Thoracic aorta (tissue), 2 donors: Measurements from ENCODE around the gene CCDC87. TPM values are rescaled to one million over a fixed set of nuclear protein-coding genes. Genes with fewer than 3 reads are reported as not detected.
"Not testable (repeated sequence)": the region's sequence is repeated elsewhere in the genome, so short reads cannot be mapped to it uniquely, and the experiment has no call there.

Experiments
- ATAC-seq: fragments of 150-250 bp; one replicate; pipeline ENCODE4 v1.8.0; 2017; ENCODE audit warnings: low read depth; ENCODE audit not compliant: insufficient number of reproducible peaks, low FRiP score
- DNase-seq: peaks from one replicate; pipeline ENCODE4 v3.0.0-alpha.2; 2020; ENCODE audit warnings: low spot score
- H3K27ac ChIP-seq, 2 donors: fragments of 200-600 bp; sonication (generic); 1 replicate in 1 of 2; 2 replicates in 1 of 2; pipeline ENCODE4 v1.5.1; 2016; ENCODE audit warnings: mild to moderate bottlenecking in 2 of 2, moderate library complexity in 2 of 2
- H3K27me3 ChIP-seq: fragments of 200-600 bp; sonication (generic); replicated peaks from 2 replicates; pipeline ENCODE4 v1.6.0; 2016; ENCODE audit warnings: mild to moderate bottlenecking; ENCODE audit not compliant: insufficient read depth
- H3K36me3 ChIP-seq: fragments of 200-600 bp; sonication (generic); one replicate; pipeline ENCODE4 v1.5.1; 2016
- H3K4me1 ChIP-seq, 2 donors: fragments of 200-600 bp; sonication (generic); 1 replicate in 1 of 2; 2 replicates in 1 of 2; pipeline versions ENCODE4 v1.5.1 to v1.6.0; 2016; ENCODE audit warnings: low read depth in 2 of 2, mild to moderate bottlenecking in 1 of 2; ENCODE audit not compliant: control insufficient read depth in 1 of 2
- H3K4me3 ChIP-seq: fragments of 200-600 bp; sonication (generic); 2 replicates; pipeline ENCODE4 v1.5.1; 2016; ENCODE audit warnings: mild to moderate bottlenecking
- H3K9me3 ChIP-seq: fragments of 200-600 bp; sonication (generic); 2 replicates; pipeline ENCODE4 v1.5.1; 2016
- CTCF ChIP-seq: fragments of 200-600 bp; sonication (generic); IDR thresholded peaks from one replicate; pipeline ENCODE4 v1.5.1; 2019; ENCODE audit warnings: antibody characterized with exemption
- total RNA-seq, 2 donors: library from RNA; depleted of rRNA; stranded (reverse); fragments of >200 nt; gene quantifications; one replicate each; pipeline versions ENCODE4 v1.1.0 to v1.2.3, GENCODE V29; 2016

The CCDC87 gene
- total RNA-seq, 2 donors from 2014 or later: 0.68 TPM; not detected in 1

DNA sequence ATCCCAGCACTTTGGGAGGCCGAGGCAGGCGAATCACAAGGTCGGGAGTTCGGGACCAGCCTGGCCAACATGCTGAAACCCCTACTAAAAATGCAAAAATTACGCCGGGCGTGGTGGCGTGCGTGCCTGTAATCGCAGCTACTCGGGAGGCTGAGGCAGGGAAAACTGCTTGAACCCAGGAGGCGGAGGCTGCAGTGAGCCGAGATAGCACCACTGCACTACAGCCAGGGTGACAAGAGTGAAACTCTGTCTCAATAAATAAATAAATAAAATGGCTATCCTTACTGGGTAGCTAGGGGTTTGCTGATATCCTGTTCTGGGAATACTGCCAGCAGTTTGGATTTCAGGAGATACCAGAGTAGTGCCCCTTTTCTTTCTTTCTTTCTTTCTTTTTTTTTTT, 21.2 kb upstream of the CCDC87 start:
- Histone ChIP-seq H3K27me3 (no peaks in the 10 kb centered on the region), H3K27ac (no peak overlapping the region), H3K36me3 (no peaks in the 10 kb centered on the region), H3K4me1 (peaks cover 10 to 26% of the 10 kb centered on the region in 2 donors), H3K9me3 (no peaks in the 10 kb centered on the region), H3K4me3 (no peak overlapping the region)
- no peak for DNase-seq
- TF ChIP-seq CTCF: no peak
- no peak for ATAC-seq

GRCh38 chr11:66612458-66612857, 19.6 kb upstream of the CCDC87 start:
- Histone ChIP-seq H3K4me3 (no peak overlapping the region), H3K4me1 (peaks cover 14 to 22% of the 10 kb centered on the region in 2 donors), H3K27me3 (no peaks in the 10 kb centered on the region), H3K36me3 (no peaks in the 10 kb centered on the region), H3K9me3 (no peaks in the 10 kb centered on the region), H3K27ac (no peak overlapping the region)
- TF ChIP-seq CTCF: no peak
- no peak for ATAC-seq
- no peak for DNase-seq

DNA sequence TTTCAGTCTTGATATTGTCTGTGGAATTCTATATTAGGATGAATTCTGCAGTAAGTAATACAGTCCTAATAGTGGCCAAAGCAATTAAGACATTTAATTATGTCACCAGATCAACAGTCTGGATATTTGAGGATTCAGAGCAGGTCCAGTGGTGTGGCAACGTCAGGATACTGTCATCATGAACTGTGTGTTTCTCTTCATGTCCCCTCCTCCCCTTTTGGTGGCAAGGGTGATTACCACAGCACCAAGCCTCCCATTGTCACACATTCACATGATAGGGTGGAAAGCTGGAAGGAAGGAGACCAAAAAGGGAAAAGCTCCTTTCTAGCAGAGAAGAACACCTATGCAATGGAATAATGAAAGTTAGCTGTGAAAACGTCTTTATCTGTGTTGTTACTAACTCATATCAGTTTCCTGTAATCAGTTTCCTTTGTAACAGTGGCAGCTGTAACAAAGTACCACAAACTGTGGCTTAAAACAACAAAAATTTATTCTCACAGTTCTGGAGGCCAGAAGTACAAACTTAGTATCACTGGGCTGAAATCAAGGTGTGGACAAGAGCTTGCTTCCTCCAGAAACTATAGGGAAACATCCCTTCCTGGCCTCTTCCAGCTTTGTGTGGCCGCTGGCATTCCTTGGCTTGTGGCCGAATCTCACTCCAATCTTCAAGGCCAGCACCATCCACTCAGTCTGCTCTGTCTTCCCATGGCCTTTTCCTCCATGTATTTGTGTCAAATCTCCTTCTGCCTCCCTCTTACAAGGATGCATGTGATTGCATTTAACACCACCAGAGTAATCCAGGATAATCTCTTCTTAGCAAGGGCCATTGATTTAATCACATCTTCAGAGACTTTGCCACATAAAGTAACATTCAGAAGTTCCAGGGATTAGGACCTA, 17.1 kb upstream of the CCDC87 start:
- ATAC-seq (no peak), DNase-seq (no peak)
- Histone ChIP-seq H3K9me3 (no peaks in the 10 kb centered on the region), H3K4me1 (peaks cover 12 to 24% of the 10 kb centered on the region in 2 donors), H3K27ac (no peak overlapping the region), H3K36me3 (peaks cover 9% of the 10 kb centered on the region), H3K27me3 (no peaks in the 10 kb centered on the region), H3K4me3 (no peak overlapping the region)
- TF ChIP-seq CTCF: no peak

GRCh38 chr11:66607126-66607834, 14.4 kb upstream of the CCDC87 start:
- no peaks in the 10 kb centered on the region for H3K9me3 ChIP-seq
- H3K4me3 ChIP-seq: peak overlapping the region; percentile 9
- DNase-seq: peak; percentile 41
- peaks cover 9% of the 10 kb centered on the region for H3K36me3 ChIP-seq
- peak overlapping the region; percentile 73 to 84 for H3K27ac ChIP-seq
- no peak for TF ChIP-seq CTCF
- no peaks in the 10 kb centered on the region for H3K27me3 ChIP-seq
- ATAC-seq: peak; percentile 76
- H3K4me1 ChIP-seq: peaks cover 18 to 38% of the 10 kb centered on the region in 2 donors

DNA sequence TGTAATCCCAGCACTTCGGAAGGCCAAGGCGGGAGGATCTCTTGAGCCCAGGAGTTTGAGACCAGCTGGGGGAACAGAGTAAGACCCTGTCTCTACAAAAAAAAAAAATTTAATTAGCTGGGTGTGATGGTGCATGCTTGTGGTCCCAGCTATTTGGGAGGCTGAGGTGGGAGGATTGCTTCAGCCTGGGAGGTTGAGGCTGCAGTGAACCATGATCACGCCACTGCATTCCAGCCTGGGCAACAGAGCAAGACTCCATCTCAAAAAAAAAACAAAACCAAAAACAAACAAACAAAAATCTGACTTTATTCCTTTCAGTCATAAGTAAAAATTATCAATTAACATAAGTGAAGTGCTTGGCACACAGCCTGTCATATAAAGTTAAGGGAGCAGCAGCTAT, 13.7 kb upstream of the CCDC87 start:
- not testable (repeated sequence) for H3K36me3 ChIP-seq, DNase-seq, ATAC-seq, H3K27me3 ChIP-seq, H3K4me3 ChIP-seq, H3K9me3 ChIP-seq
- Histone ChIP-seq H3K27ac (peak overlapping the region; percentile 73 to 84), H3K4me1 (peaks cover 24 to 45% of the 10 kb centered on the region in 2 donors)
